Stimulated activated naive CD4-positive, alpha-beta T cell treated with Interleukin-2 at 50 U/mL for 16 hours (primary cell): ENCODE results near the gene NRM.
"Not testable (repeated sequence)": the region's sequence is repeated elsewhere in the genome, so short reads cannot be mapped to it uniquely, and the experiment has no call there.

ENCODE experiments used
- DNase-seq: peaks from one replicate; lab custom pipeline; 2025; lab: John Stamatoyannopoulos, UW

The NRM gene

DNA sequence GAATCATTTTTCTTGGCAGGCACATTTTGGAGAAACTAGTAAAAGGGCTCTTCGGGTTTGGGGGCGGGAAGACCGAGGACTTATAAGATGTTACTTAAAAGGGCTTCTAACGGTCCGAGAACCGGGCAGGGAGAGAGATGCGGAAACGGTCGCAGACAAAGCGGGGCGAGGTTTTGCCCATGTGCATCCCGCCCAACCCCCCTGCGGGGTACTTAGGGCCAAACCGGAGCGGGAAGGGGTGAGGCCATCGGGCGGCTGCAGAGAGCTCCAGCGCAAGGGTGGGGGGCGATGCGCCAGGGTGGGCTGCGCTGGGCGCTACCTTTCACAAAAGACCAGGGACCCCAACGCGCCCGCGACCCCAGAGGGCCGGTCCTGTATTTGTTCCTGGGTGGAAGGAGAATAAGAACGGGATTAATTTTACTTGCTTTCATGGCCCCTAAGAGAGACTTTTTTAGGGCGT is 30.0 kb upstream of the NRM start:
- DNase-seq = peak; percentile 56

DNA sequence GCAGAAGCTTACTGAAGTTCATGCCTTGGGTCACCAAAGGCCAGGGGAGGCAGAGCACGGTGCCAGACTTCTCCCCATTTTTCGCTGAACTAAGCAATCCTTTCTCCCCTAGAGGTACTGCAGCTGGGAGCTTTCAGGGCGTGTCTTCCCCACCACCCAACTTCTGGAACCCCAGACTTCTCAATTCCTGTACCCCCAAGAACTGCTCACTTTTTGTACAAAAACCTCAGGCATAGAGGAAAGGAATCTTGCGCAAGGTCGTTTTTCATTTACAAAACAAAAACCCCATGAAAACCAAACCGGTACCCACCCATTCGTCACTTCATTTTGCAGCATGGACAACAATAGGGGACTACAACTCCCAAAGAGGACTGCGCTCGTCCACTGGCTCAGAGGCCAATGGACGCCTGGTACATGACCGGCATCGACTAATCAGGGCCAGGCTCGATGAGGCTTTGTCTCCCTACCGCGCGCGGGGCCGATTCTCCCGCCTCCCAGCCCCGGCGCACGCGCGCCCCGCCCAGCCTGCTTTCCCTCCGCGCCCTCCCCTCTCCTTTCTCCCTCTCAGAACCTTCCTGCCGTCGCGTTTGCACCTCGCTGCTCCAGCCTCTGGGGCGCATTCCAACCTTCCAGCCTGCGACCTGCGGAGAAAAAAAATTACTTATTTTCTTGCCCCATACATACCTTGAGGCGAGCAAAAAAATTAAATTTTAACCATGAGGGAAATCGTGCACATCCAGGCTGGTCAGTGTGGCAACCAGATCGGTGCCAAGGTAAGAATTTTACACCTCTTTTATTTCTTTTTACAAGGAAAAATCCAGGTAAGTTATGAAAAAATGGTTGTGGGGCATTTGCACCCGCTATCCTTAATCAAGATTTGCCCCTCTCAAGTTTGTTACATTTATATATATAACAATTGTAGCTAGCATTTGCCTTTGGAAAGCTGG is 29.3 kb upstream of the NRM start, which contains the start of gene TUBB:
Gene TUBB, plus strand, starts transcription at position 562 of the 947 bp plus-strand sequence. Its CDS starts 155 bp downstream, at position 717.
- peak; percentile 95 for DNase-seq

DNA sequence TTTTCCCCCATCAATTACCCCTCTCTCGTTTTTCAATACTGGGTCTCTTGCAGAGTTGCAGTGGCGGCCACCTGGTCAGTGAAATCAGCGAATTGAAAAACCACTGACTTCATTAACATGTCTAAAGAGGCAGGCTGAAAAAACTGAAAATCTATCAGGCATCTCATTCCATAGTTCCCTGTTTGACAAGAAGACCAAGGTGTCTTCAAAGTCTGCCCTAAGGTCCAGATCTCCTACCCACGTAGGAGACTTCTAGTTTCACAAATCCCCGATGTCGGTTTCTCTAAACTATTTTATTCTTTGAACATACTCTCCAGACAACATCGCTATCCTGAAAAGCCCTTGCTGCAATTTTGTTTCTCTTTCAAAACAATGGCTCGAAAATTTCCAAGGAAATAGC is 28.6 kb upstream of the NRM start:
- no peak for DNase-seq

DNA sequence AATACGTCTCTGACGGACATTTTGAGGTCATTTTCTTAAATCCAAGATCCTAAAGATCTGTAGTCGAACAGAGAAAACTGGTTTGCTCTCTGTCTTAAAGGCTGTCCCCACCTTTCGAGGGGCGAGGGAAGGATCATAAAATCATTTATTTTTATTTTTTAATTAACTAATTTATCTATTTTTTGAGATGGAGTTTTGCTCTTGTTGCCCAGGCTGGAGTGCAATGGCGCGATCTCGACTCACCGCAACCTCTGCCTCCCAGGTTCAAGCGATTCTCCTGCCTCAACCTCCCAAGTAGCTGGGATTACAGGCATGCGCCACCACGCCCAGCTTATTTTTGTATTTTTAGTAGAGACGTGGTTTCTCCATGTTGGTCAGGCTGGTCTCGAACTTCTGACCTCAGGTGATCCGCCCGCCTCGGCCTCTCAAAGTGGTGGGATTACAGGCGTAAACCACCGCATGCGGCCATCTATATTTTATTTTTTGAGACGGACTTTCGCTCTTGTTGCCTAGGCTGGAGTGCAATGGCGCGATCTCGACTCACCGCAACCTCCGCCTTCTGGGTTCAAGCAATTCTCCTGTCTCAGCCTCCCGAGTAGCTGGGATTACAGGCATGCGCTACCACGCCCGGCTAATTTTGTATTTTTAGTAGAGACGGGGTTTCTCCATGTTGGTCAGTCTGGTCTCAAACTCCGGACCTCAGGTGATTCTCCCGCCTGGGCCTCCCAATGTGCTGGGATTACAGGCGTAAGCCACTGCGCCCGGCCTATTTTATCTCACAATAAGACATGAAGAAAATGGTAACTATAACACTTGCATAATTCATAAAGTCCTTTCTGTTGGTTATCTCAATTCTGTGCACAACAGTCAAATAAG is 27.3 kb upstream of the NRM start:
- DNase-seq = not testable (repeated sequence)

GRCh38 chr6:30717129-30717844 is 26.5 kb upstream of the NRM start, which contains the start of gene MDC1:
MDC1 (minus strand) TSS chr6:30717281; CDS start chr6:30715175, 2,106 bp downstream.
- peak; percentile 99 for DNase-seq

DNA sequence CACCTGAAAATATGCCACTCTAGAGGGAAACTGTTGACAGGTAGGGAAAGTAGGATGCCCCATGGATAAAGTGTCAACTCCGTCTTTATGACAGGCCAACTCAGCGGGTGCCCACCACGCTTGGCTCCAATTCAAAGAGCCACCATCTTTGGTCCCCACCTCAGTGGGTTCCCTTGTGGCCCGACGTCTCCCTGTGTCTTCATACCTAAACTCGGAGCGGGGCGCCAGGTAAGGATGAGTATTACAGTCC is 26.0 kb upstream of the NRM start:
- DNase-seq = no peak

GRCh38 chr6:30714263-30714662 is 23.5 kb upstream of the NRM start:
- no peak for DNase-seq

GRCh38 chr6:30712441-30712945 is 21.7 kb upstream of the NRM start:
- no peak for DNase-seq

- no peak for DNase-seq
These were observed 21.1 kb upstream of the NRM start for GRCh38 chr6:30711758-30712380.

GRCh38 chr6:30709101-30709868 is 18.5 kb upstream of the NRM start:
- no peak for DNase-seq

DNA sequence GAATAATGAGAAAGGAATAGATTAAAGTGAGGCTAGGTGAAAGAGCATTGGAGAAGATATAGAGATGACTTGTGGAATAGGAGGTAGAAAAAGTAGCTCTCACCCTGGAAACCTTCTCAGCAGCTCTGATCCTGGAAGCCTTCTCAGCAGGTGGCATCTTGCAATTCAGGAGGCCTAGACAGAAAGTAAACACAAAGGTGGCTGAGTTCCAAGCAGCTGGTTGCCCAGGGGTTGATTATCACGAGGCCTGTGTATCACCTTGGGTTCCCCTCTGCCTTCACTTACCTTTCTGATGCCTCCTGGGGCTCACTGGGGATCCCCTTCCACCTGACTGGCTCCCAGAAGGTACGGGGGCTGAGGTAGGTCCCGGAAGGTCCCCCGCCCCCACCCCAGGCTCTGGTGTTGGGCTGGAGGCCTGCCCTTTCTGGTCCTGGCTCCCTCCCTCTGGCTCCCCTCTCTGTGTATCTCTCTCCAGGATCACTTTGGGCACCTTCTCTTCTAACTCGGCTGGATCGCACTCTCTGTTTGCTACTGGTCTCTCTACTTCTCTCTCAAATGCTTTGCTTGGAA is 16.6 kb upstream of the NRM start:
- DNase-seq = no peak

DNA sequence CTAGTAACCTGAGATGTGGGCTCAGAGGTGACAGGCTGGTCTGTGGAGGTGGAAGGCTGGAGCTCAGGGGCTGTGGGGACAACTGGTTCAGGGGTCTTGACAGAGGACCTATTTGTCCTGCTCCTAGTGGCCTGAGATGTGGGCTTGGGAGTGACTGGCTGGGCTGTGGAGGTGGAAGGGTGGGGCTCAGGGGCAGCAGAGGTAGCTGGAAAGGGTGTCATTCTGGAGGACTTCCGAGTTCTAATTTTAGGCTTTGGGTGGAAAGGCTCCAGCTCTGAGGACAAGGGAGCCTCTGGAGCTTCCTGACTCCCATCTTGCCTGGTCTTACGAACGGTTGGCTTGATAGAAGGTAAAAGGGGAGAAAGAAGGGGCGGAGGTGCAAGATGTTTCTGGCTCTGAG is 14.8 kb upstream of the NRM start:
- no peak for DNase-seq

- DNase-seq = no peak
These were observed 13.0 kb upstream of the NRM start for GRCh38 chr6:30703821-30704220.

GRCh38 chr6:30703011-30703410 is 12.2 kb upstream of the NRM start:
- no peak for DNase-seq

DNA sequence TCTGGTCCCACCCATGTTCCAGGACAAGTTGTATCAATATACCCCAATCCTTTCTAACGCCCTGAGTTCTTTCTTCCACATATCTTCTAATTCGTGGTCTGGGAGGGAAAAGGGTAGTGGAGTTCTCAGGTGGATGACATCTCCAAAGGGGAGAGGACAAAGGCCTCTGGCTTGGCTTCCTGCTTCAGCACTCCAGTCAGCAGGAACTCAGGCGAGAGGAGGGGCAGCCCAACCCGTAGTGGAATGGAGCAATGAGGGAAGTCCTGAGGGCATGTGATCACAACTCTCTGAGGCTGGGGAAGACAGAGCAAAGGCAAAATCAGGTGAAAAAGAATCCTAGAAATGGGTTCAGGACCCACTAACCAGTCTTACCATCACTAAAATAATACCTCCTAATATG is 9.6 kb upstream of the NRM start:
- no peak for DNase-seq

- DNase-seq = no peak
These were observed 5.6 kb upstream of the NRM start for GRCh38 chr6:30696432-30696831.

DNA sequence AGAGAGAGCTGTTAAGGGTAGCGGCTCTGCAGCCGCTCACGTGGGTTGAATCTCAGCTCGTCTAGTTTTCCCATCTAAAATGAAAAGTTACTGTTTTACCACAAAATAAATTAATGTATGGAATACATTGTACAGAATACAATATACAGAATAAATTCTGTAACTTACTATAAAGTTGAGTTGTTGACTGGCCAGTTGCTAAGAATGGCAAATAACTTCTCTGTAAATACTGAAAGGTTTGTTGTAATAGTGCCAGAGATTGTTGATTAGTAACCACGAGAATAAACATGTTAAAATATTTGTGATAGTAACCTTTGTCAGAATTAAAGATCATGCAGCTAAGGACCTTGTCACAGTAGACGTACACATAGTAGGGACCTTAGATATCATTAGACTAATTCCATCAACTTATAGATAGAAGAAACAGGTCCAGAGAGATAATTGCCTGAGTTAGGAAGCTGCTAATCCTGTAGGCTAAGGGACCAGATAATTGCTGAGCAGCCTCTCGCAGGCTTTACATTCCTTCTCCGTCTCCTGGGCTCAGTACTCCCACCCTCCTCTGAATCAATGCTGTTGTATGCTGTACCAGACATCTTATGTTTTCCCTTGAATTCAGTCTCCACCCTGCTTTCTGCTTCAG is 544 bp upstream of the NRM start:
- no peak for DNase-seq

- DNase-seq = no peak
These were observed 799 bp downstream of the NRM start for GRCh38 chr6:30689985-30690384.

DNA sequence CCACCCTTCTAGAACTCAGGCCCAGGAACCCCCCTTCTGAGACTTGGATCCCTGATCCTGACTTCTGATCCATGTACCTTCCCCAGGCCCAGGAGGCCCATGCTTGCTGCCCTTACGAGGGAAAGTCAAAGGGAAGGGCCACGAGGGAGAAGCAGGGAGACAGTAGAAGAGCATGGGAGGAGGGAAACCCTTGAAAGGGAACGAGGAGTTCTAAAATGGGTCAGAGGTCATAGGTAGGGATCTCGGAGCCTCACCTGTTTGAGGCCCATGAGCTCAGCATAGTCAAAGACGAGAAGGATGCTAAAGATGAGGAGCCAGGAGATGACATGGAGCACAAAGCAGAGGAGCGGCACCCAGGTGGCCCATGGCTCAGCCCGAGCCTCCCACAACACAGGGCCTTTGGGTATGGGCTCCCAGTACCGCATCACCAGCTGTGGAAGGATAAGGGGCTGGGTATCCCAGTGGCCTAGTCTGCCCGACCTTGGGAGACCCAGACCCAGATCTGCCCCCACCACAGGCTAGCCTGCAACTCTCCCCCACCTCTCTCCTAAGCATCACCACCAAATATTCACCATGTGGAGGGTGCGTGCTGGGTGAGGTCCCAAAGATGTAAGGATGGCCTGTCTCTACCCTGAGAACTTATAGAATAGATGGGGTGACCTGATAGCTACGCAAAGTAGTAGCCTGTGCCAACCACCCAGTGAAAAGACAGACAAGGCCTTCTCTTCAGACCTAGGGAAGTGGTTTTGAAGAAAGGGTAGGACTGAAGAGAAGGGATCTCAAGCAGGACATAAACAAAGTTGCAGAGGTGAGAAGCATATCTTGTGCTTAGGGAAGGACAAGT is 1.5 kb downstream of the NRM start:
- no peak for DNase-seq
